Nephron progenitor cell (in vitro differentiated cells): Measurements from ENCODE around the gene ANKS1B.

Experiments used
- DNase-seq: peaks from one replicate; pipeline ENCODE4 v3.0.0; 2021
- H3K27ac Mint-ChIP-seq: 2 replicates; pipeline ENCODE4 v1.8.0; 2021; ENCODE audit warnings: mild to moderate bottlenecking, moderate library complexity, mixed read lengths
- H3K27me3 Mint-ChIP-seq: 2 replicates; pipeline ENCODE4 v1.8.0; 2021; ENCODE audit warnings: mild to moderate bottlenecking, low read depth, mixed read lengths; ENCODE audit not compliant: poor library complexity
- H3K36me3 Mint-ChIP-seq: 2 replicates; pipeline ENCODE4 v1.8.0; 2021; ENCODE audit warnings: low read depth, mixed read lengths
- H3K4me1 Mint-ChIP-seq: 2 replicates; pipeline ENCODE4 v1.8.0; 2021; ENCODE audit warnings: mixed read lengths
- H3K4me3 Mint-ChIP-seq: 2 replicates; pipeline ENCODE4 v1.8.0; 2021; ENCODE audit warnings: mild to moderate bottlenecking, moderate library complexity, mixed read lengths
- H3K9me3 Mint-ChIP-seq: 2 replicates; pipeline ENCODE4 v1.8.0; 2021; ENCODE audit warnings: mild to moderate bottlenecking, moderate library complexity, mixed read lengths
- TF ChIP-seq, protein P1 (sequence below): fragments of 200-600 bp; sonication (generic); IDR thresholded peaks from 2 replicates; pipeline ENCODE4 v1.5.0; 2021; ENCODE audit warnings: antibody characterized with exemption

The ANKS1B gene

DNA sequence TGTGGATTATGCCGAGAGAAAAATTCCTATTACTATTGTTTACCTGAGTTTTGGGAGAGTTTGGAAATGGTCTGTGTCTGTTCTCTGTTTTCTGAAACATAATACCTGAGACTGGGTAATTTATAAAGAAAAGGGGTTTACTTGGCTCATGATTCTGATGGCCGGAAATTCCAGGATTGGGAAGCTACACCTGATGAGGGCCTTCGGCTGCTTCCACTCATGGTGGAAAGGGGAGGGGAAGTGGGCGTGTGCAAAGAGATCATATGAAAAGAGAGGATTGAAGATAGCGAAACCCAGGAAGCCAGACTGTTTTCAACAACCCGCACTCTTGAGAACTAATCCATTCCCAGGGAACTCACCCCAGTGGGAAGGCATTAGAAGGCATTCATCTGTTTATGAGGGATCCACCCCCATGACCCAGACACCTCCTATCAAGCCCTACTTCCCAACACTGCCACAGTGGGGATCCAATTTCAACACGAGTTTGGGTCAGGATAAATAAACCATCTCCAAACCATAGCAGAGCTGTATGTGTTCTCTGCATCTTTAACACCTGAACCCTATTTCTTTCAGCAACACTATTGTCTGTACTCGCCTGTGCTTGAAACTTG, 1288.6 kb downstream of the ANKS1B start:
- Mint-ChIP-seq H3K36me3 (peaks cover 65% of the 10 kb centered on the region), H3K27ac (peak overlapping the region; percentile 95), H3K4me3 (peak overlapping the region; percentile 47), H3K9me3 (no peaks in the 10 kb centered on the region), H3K27me3 (no peaks in the 10 kb centered on the region), H3K4me1 (peaks cover 12% of the 10 kb centered on the region)
- DNase-seq: no peak
- TF ChIP-seq, protein P1, sequence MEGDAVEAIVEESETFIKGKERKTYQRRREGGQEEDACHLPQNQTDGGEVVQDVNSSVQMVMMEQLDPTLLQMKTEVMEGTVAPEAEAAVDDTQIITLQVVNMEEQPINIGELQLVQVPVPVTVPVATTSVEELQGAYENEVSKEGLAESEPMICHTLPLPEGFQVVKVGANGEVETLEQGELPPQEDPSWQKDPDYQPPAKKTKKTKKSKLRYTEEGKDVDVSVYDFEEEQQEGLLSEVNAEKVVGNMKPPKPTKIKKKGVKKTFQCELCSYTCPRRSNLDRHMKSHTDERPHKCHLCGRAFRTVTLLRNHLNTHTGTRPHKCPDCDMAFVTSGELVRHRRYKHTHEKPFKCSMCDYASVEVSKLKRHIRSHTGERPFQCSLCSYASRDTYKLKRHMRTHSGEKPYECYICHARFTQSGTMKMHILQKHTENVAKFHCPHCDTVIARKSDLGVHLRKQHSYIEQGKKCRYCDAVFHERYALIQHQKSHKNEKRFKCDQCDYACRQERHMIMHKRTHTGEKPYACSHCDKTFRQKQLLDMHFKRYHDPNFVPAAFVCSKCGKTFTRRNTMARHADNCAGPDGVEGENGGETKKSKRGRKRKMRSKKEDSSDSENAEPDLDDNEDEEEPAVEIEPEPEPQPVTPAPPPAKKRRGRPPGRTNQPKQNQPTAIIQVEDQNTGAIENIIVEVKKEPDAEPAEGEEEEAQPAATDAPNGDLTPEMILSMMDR: no peak

DNA sequence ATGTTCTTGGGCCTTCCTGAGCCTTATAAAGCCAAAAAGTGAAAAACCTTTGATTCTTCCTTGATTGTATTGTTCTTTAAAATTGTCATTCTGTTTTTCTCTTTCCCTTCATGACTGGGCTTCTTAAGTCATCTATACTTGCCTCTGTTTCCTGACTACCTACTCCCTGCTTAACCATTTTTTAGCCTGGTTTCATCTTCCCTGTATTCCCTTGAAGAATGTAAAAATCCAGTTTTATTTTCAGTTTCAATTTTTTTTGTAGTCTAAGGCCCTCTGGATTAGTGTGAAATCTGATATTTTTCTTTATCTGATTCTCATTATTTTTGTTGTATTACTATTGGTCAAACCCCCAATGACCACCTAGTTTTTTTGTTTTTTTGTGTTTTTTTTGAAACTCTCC, 1293.4 kb downstream of the ANKS1B start:
- Mint-ChIP-seq H3K36me3 (peaks cover 82% of the 10 kb centered on the region), H3K27me3 (no peaks in the 10 kb centered on the region), H3K4me3 (no peak overlapping the region), H3K9me3 (no peaks in the 10 kb centered on the region), H3K4me1 (peaks cover 8% of the 10 kb centered on the region), H3K27ac (no peak overlapping the region)
- DNase-seq: no peak
- TF ChIP-seq, protein P1: no peak

DNA sequence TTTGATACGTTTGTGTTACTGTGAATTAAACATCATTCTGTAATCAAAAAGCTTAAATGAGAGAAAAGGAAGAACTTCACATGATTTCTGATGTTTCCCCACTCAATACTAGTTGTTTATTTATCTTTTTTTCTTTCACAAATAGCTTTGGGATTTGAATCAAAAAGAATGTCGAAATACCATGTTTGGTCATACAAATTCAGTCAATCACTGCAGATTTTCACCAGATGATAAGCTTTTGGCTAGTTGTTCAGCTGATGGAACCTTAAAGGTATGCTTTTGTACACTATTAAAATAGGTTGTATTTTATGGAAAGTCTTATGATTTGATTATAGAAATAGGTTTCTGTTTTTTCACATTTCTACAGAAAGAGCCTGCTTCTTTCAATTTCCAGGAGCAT, 1298.1 kb downstream of the ANKS1B start:
- no peaks in the 10 kb centered on the region for H3K27me3 Mint-ChIP-seq
- no peaks in the 10 kb centered on the region for H3K9me3 Mint-ChIP-seq
- H3K27ac Mint-ChIP-seq: no peak overlapping the region
- TF ChIP-seq, protein P1: no peak
- H3K4me1 Mint-ChIP-seq: no peaks in the 10 kb centered on the region
- no peak overlapping the region for H3K4me3 Mint-ChIP-seq
- H3K36me3 Mint-ChIP-seq: peaks cover 81% of the 10 kb centered on the region
- no peak for DNase-seq
